GM19397 (cell line): Measurements from ENCODE around the gene MOAP1.
"Not testable (repeated sequence)": the region's sequence is repeated elsewhere in the genome, so short reads cannot be mapped to it uniquely, and the experiment has no call there.

Experiments
- ATAC-seq: cut with Tn5 transposase; IDR thresholded peaks from one replicate; pipeline ENCODE4 v1.9.1; 2021; ENCODE audit warnings: mild to moderate bottlenecking, moderate library complexity; ENCODE audit not compliant: unreplicated experiment

MOAP1 gene

GRCh38 chr14:93184391-93185348, at the start of gene MOAP1, which contains the start of gene LYSET:
MOAP1 (minus strand) TSS chr14:93184897; CDS start chr14:93184242, 655 bp downstream.
LYSET (plus strand) TSS chr14:93185317; CDS start chr14:93185406, 89 bp downstream.
- ATAC-seq: peak; percentile 82

- not testable (repeated sequence) for ATAC-seq
Measured at GRCh38 chr14:93233078-93233477, 48.4 kb upstream of the MOAP1 start.

GRCh38 chr14:93232159-93232558, 47.5 kb upstream of the MOAP1 start:
- no peak for ATAC-seq

GRCh38 chr14:93231129-93231979, 46.7 kb upstream of the MOAP1 start:
- ATAC-seq: no peak

- ATAC-seq: no peak
Measured at GRCh38 chr14:93230539-93230938, 45.8 kb upstream of the MOAP1 start.

- no peak for ATAC-seq
Measured at GRCh38 chr14:93228550-93228949, 43.9 kb upstream of the MOAP1 start.

GRCh38 chr14:93223565-93223964, 38.9 kb upstream of the MOAP1 start:
- ATAC-seq: no peak

GRCh38 chr14:93220509-93220908, 35.8 kb upstream of the MOAP1 start:
- ATAC-seq: no peak

- ATAC-seq: no peak
Measured at GRCh38 chr14:93219103-93219726, 34.5 kb upstream of the MOAP1 start.

- ATAC-seq: no peak
Measured at GRCh38 chr14:93214598-93214997, 29.9 kb upstream of the MOAP1 start.

GRCh38 chr14:93212432-93212831, 27.7 kb upstream of the MOAP1 start:
- ATAC-seq: peak; percentile 64

GRCh38 chr14:93207468-93208308, 23.0 kb upstream of the MOAP1 start:
- ATAC-seq: peak; percentile 36

- ATAC-seq: peak; percentile 85
Measured at GRCh38 chr14:93206793-93207467, 22.2 kb upstream of the MOAP1 start, which contains the start of the genes GON7 and UBR7. GON7 (minus strand) TSS chr14:93207065; CDS start chr14:93207037, 28 bp downstream. UBR7 (plus strand) TSS chr14:93207256; CDS start chr14:93207292, 36 bp downstream.

- ATAC-seq: no peak
Measured at GRCh38 chr14:93201155-93201704, 16.5 kb upstream of the MOAP1 start.

GRCh38 chr14:93200553-93200952, 15.9 kb upstream of the MOAP1 start:
- ATAC-seq: no peak

- no peak for ATAC-seq
Measured at GRCh38 chr14:93199031-93199430, 14.3 kb upstream of the MOAP1 start.

- no peak for ATAC-seq
Measured at GRCh38 chr14:93195316-93195999, 10.8 kb upstream of the MOAP1 start.

- ATAC-seq: no peak
Measured at GRCh38 chr14:93186956-93187355, 2.3 kb upstream of the MOAP1 start.
